HCT116 (cell line): Measurements from ENCODE around the gene FOXK1. TPM values are rescaled to one million over a fixed set of nuclear protein-coding genes. Genes with fewer than 3 reads are reported as not detected.

Source experiments
- ATAC-seq: fragments of 200-7000 bp; cut with Tn5 transposase; 2 replicates; pipeline ENCODE4 v1.9.1; 2020; ENCODE audit warnings: mild to moderate bottlenecking, moderate library complexity
- BruUV-seq: library from RNA; stranded (reverse); fragments of 400-500 nt; replicated peaks from 2 replicates; lab custom pipeline; 2021; lab: Mats Ljungman, UMichigan
- CTCF ChIA-PET: fragments of 300-600 bp; sonication (Branson Sonifier 250); formaldehyde crosslinking; loops from one replicate; lab custom pipeline; 2021; ENCODE audit warnings: antibody characterized with exemption; lab: Charles Lee
- POLR2A ChIA-PET: fragments of 300-600, 350-600 bp; sonication (Branson Sonifier 250); formaldehyde crosslinking; loops from one replicate; lab custom pipeline; 2021; ENCODE audit warnings: antibody characterized with exemption; lab: Charles Lee
- RAD21 ChIA-PET, 2 experiments: fragments of 300-600 bp; sonication (Branson Sonifier 250); formaldehyde crosslinking; loops; one replicate each; lab custom pipeline; 2023; ENCODE audit warnings: low total read pairs in 2 of 2; ENCODE audit not compliant: uncharacterized antibody in 2 of 2, unreplicated experiment in 2 of 2, low non-redundant PET in 1 of 2; lab: Charles Lee
- DNase-seq: peaks from one replicate; pipeline ENCODE4 v3.0.0-alpha.2; 2010; ENCODE audit warnings: low read depth, low spot score
- H2AFZ ChIP-seq: fragments of 200-600 bp; shearing (Covaris generic), sonication (generic); 2 replicates; pipeline ENCODE4 v1.6.1; 2017; ENCODE audit warnings: low read depth, mixed run types, mixed read lengths, antibody characterized with exemption, low read length; ENCODE audit not compliant: poor library complexity, severe bottlenecking
- H3K27ac ChIP-seq: 2 replicates; pipeline ENCODE4 v1.5.1; 2012; ENCODE audit warnings: low read depth, low read length
- H3K27me3 ChIP-seq: fragments of 200-600 bp; sonication (generic); 2 replicates; pipeline ENCODE4 v1.6.1; 2016; ENCODE audit warnings: mixed run types, low read length, mixed read lengths; ENCODE audit not compliant: insufficient read depth
- H3K36me3 ChIP-seq, 2 experiments: fragments of 200-500 bp in 1 of 2; fragments of 200-600 bp in 1 of 2; sonication (Bioruptor generic) in 1 of 2; sonication (generic) in 1 of 2; 2 replicates each; pipeline versions ENCODE4 v1.5.1 to v1.6.1; 2014 to 2016; ENCODE audit warnings: low read length in 2 of 2, inconsistent platforms in 1 of 2, mixed read lengths in 1 of 2, mixed run types in 1 of 2; ENCODE audit not compliant: insufficient read depth in 2 of 2, control insufficient read depth in 1 of 2
- H3K4me1 ChIP-seq, 2 experiments: fragments of 200-600 bp in 1 of 2; sonication (generic) in 1 of 2; 2 replicates each; pipeline versions ENCODE4 v1.5.1 to v1.6.1; 2012 to 2017; ENCODE audit warnings: low read length in 2 of 2, inconsistent platforms in 1 of 2, mild to moderate bottlenecking in 1 of 2, mixed read lengths in 1 of 2, mixed run types in 1 of 2, moderate library complexity in 1 of 2; ENCODE audit not compliant: insufficient read depth in 2 of 2, control insufficient read depth in 1 of 2
- H3K4me2 ChIP-seq: fragments of 200-600 bp; sonication (generic); 2 replicates; pipeline ENCODE4 v1.6.1; 2017; ENCODE audit warnings: mixed run types, low read length, mixed read lengths
- H3K4me3 ChIP-seq, 2 experiments: fragments of 200-600 bp in 1 of 2; sonication (generic) in 1 of 2; replicated peaks in 1 of 2; 2 replicates each; pipeline ENCODE4 v1.5.1; 2011 to 2016; ENCODE audit warnings: low read length in 2 of 2, control low read depth in 1 of 2, low read depth in 1 of 2, mild to moderate bottlenecking in 1 of 2, mixed read lengths in 1 of 2, mixed run types in 1 of 2
- H3K79me2 ChIP-seq: fragments of 200-600 bp; sonication (generic); 2 replicates; pipeline ENCODE4 v1.6.1; 2017; ENCODE audit warnings: mild to moderate bottlenecking, mixed run types, low read length, moderate library complexity, mixed read lengths; ENCODE audit not compliant: insufficient read depth
- H3K9ac ChIP-seq: fragments of 200-600 bp; sonication (generic); 2 replicates; pipeline ENCODE4 v1.6.1; 2016; ENCODE audit warnings: low read length, mixed read lengths
- H3K9me2 ChIP-seq: fragments of 200-600 bp; sonication (generic), shearing (Covaris generic); 2 replicates; pipeline ENCODE4 v1.6.1; 2017; ENCODE audit warnings: mixed run types, mild to moderate bottlenecking, moderate library complexity; ENCODE audit not compliant: insufficient read depth
- H3K9me3 ChIP-seq, 2 experiments: fragments of 200-500 bp in 1 of 2; fragments of 200-600 bp in 1 of 2; sonication (Bioruptor generic) in 1 of 2; sonication (generic) in 1 of 2; 2 replicates each; pipeline ENCODE4 v1.6.1; 2014 to 2017; ENCODE audit warnings: low read length in 2 of 2, mixed read lengths in 2 of 2, inconsistent platforms in 1 of 2, low read depth in 1 of 2, mild to moderate bottlenecking in 1 of 2, mixed run types in 1 of 2, moderate library complexity in 1 of 2; ENCODE audit not compliant: control insufficient read depth in 1 of 2, insufficient read depth in 1 of 2
- H4K20me1 ChIP-seq: fragments of 200-600 bp; sonication (generic), shearing (Covaris generic); 2 replicates; pipeline ENCODE4 v1.6.1; 2017; ENCODE audit warnings: mixed run types, mild to moderate bottlenecking, moderate library complexity; ENCODE audit not compliant: insufficient read depth
- ATF3 ChIP-seq: IDR thresholded peaks from 2 replicates; pipeline ENCODE4 v1.6.1; 2012
- EGR1 ChIP-seq: IDR thresholded peaks from 2 replicates; pipeline ENCODE4 v1.6.1; 2012; ENCODE audit warnings: low read depth
- FOSL1 ChIP-seq: IDR thresholded peaks from 2 replicates; pipeline ENCODE4 v1.6.1; 2012; ENCODE audit warnings: low read depth
- JUND ChIP-seq: IDR thresholded peaks from 2 replicates; pipeline ENCODE4 v1.6.1; 2012
- MAX ChIP-seq: IDR thresholded peaks from 2 replicates; pipeline ENCODE4 v1.6.1; 2012
- RAD21 ChIP-seq: IDR thresholded peaks from 2 replicates; pipeline ENCODE4 v1.6.1; 2012; ENCODE audit warnings: low read depth, mild to moderate bottlenecking
- ZBTB33 ChIP-seq: IDR thresholded peaks from 2 replicates; pipeline ENCODE4 v1.6.1; 2011; ENCODE audit warnings: mild to moderate bottlenecking, low read length, moderate library complexity; ENCODE audit not compliant: insufficient replicate concordance; ENCODE audit errors: extremely low read depth
- intact Hi-C: fragments of 100-400 bp; cut with micrococcal nuclease; formaldehyde crosslinking; loops from 2 replicates; pipeline ENCODE4 v1.10.0; 2022
- total RNA-seq: library from RNA; stranded (reverse); gene quantifications from one replicate; pipeline ENCODE4 v1.2.1, GENCODE V29; 2021; ENCODE audit not compliant: unreplicated experiment
- TF ChIP-seq, protein P1 (sequence below), 3 experiments: fragments of 200-600 bp in 1 of 3; sonication (generic) in 1 of 3; IDR thresholded peaks in 2 of 3; conservative IDR thresholded peaks in 1 of 3; 2 replicates each; pipeline ENCODE4 v1.5.1; 2012 to 2017; ENCODE audit warnings: low read depth in 2 of 3, low read length in 2 of 3, antibody characterized with exemption in 1 of 3, borderline replicate concordance in 1 of 3, control low read depth in 1 of 3, mild to moderate bottlenecking in 1 of 3, mixed read lengths in 1 of 3, mixed run types in 1 of 3, moderate library complexity in 1 of 3; ENCODE audit not compliant: insufficient read depth in 1 of 3

Gene FOXK1
- total RNA-seq, 1 experiment from 2014 or later: 60.5 TPM

DNA sequence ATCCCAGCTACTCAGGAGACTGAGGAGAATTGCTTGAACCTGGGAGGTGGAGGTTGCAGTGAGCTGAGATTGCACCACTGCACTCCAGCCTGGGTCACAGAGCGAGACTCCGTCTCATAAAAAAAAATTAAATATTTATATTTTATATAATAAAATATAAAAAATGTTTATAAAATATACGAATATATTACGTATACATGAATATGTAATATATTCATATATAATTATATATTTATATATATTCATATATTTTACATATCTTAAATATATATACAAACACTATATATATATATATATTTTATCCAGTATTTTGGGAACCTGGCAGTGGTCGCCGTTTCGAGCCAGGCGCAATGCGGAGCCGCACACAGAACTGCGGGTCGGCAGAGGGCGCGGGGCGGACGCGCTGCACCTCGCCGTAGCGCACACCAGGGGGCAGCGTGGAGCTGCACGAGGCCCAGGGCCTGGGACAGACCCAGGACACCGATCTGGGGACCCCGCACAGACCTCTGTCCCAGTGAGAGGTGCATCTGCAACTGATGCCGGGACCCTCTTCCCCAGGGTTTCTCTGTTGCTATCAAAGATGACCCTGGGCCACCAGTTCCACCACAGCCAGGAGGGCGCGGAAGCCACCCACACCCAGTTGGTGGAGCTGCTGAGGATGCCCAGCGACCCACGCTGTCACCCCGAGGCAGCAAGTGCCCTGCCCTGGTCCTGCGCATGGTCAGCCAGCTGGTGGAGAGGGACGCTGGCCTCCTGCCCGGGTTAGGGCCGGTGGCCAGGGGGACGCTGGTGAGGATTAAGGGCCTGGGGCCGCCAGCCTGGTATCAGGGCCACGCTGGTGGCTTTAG, 116.0 kb downstream of the FOXK1 start:
- peaks cover 2 to 10% of the 10 kb centered on the region in 2 experiments; a peak in 2 of 4 replicates for H3K4me1 ChIP-seq
- no peak overlapping the region for H3K4me2 ChIP-seq
- no peak overlapping the region for H2AFZ ChIP-seq
- H3K27me3 ChIP-seq: no peaks in the 10 kb centered on the region
- no peaks in the 10 kb centered on the region for H3K9me2 ChIP-seq
- intact Hi-C loops: loop anchor here (1.0 to 2.0 kb wide), 3 partner anchors 85 to 376 kb away; partner anchors contain the start of gene RADIL
- POLR2A ChIA-PET: interaction anchor here (0.6 to 0.9 kb wide), 2 partner anchors 8 to 291 kb away, joined by 3 read pairs; no protein-coding TSS in a partner anchor
- CTCF ChIA-PET: interaction anchor here (0.7 to 2.9 kb wide), 11 partner anchors 10 to 376 kb away, joined by 3 to 28 read pairs (median 4); partner anchors contain the start of genes AP5Z1 and RADIL
- H3K4me3 ChIP-seq: no peak overlapping the region
- BruUV-seq: no TSS peak
- no peaks in the 10 kb centered on the region for H3K9me3 ChIP-seq
- no peak overlapping the region for H3K9ac ChIP-seq
- DNase-seq (peak; percentile 16), ATAC-seq (peak; percentile 94)
- TF ChIP-seq FOSL1 (no peak), JUND (no peak), RAD21 (peak; percentile 85), ZBTB33 (no peak), MAX (no peak), EGR1 (no peak), ATF3 (no peak)
- TF ChIP-seq, protein P1, sequence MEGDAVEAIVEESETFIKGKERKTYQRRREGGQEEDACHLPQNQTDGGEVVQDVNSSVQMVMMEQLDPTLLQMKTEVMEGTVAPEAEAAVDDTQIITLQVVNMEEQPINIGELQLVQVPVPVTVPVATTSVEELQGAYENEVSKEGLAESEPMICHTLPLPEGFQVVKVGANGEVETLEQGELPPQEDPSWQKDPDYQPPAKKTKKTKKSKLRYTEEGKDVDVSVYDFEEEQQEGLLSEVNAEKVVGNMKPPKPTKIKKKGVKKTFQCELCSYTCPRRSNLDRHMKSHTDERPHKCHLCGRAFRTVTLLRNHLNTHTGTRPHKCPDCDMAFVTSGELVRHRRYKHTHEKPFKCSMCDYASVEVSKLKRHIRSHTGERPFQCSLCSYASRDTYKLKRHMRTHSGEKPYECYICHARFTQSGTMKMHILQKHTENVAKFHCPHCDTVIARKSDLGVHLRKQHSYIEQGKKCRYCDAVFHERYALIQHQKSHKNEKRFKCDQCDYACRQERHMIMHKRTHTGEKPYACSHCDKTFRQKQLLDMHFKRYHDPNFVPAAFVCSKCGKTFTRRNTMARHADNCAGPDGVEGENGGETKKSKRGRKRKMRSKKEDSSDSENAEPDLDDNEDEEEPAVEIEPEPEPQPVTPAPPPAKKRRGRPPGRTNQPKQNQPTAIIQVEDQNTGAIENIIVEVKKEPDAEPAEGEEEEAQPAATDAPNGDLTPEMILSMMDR (IDR thresholded peaks at IDR 0.05 in 2 of 3, conservative IDR thresholded peaks at IDR 0.05 in 1 of 3; ENCODE audit: borderline replicate concordance in 1 of 3, insufficient read depth in 1 of 3, low read depth in 2 of 3, low read length in 2 of 3): peak; percentile 66 to 98 (median 80)
- H3K79me2 ChIP-seq: no peaks in the 10 kb centered on the region
- no peak overlapping the region for H3K27ac ChIP-seq
- RAD21 ChIA-PET: interaction anchor here (0.6 to 0.9 kb wide), 4 partner anchors 287 to 881 kb away, joined by 3 to 4 read pairs (median 4); no protein-coding TSS in a partner anchor
- no peaks in the 10 kb centered on the region for H3K36me3 ChIP-seq
- no peaks in the 10 kb centered on the region for H4K20me1 ChIP-seq
